Measurements from ENCODE around the gene RAC3. TPM values are rescaled to one million over a fixed set of nuclear protein-coding genes. Genes with fewer than 3 reads are reported as not detected.

The RAC3 gene
- total RNA-seq, 1 experiment from 2014 or later, result 24.8 TPM

- no peaks in the 10 kb centered on the region for H3K36me3 ChIP-seq (ENCODE audit: insufficient read depth, low read length, poor library complexity, severe bottlenecking)
- H3K9me3 ChIP-seq (ENCODE audit: low read depth, low read length, poor library complexity, severe bottlenecking), result no peaks in the 10 kb centered on the region
- no peak overlapping the region for H3K27ac ChIP-seq (ENCODE audit: low read depth, low read length, poor library complexity, severe bottlenecking)
- ChIA-PET POLR2A (ENCODE audit: low non-redundant PET) (no interaction called here), CTCF (no interaction called here)
- intact Hi-C loops (cut with micrococcal nuclease; ENCODE audit: unreplicated experiment), result loop anchor here (5.0 kb wide), 1 partner anchor 58 kb away; the partner anchor contains the start of gene FASN
- no peaks in the 10 kb centered on the region for H3K27me3 ChIP-seq (replicated peaks; ENCODE audit: insufficient read depth, low read depth, low read length, poor library complexity)
- no peak for DNase-seq (ENCODE audit: low spot score)
- no TSS peak for BruUV-seq (replicated peaks)
- H3K4me1 ChIP-seq (ENCODE audit: insufficient read depth, low read length, poor library complexity, severe bottlenecking), result peaks cover 11% of the 10 kb centered on the region
- TF ChIP-seq CTCF (conservative IDR thresholded peaks at IDR 0.05; ENCODE audit: low read depth, low read length) (no peak), EZH2 (IDR thresholded peaks at IDR 0.05; ENCODE audit: borderline replicate concordance, low read depth, low read length, poor library complexity, severe bottlenecking) (no peak)
- no peak overlapping the region for H3K4me3 ChIP-seq (ENCODE audit: low read depth, low read length, poor library complexity, severe bottlenecking)
Observed at GRCh38 chr17:82039695-82040299, 8.3 kb downstream of the RAC3 start.

GRCh38 chr17:82041144-82041814 is 9.8 kb downstream of the RAC3 start:
- intact Hi-C loops (cut with micrococcal nuclease; ENCODE audit: unreplicated experiment), result no loop called here
- POLR2A ChIA-PET (ENCODE audit: low non-redundant PET), result no interaction called here
- CTCF ChIA-PET, result interaction anchor here (0.7 kb wide), 1 partner anchor 10 kb away, joined by 4 read pairs; no protein-coding TSS in a partner anchor
- Histone ChIP-seq H3K4me1 (ENCODE audit: insufficient read depth, low read length, poor library complexity, severe bottlenecking) (peaks cover 5% of the 10 kb centered on the region), H3K27ac (ENCODE audit: low read depth, low read length, poor library complexity, severe bottlenecking) (no peak overlapping the region), H3K9me3 (ENCODE audit: low read depth, low read length, poor library complexity, severe bottlenecking) (no peaks in the 10 kb centered on the region), H3K4me3 (ENCODE audit: low read depth, low read length, poor library complexity, severe bottlenecking) (no peak overlapping the region), H3K36me3 (ENCODE audit: insufficient read depth, low read length, poor library complexity, severe bottlenecking) (no peaks in the 10 kb centered on the region), H3K27me3 (replicated peaks; ENCODE audit: insufficient read depth, low read depth, low read length, poor library complexity) (no peaks in the 10 kb centered on the region)
- no TSS peak for BruUV-seq (replicated peaks)
- TF ChIP-seq EZH2 (IDR thresholded peaks at IDR 0.05; ENCODE audit: borderline replicate concordance, low read depth, low read length, poor library complexity, severe bottlenecking) (no peak), CTCF (conservative IDR thresholded peaks at IDR 0.05; ENCODE audit: low read depth, low read length) (no peak)
- DNase-seq (ENCODE audit: low spot score), result no peak

GRCh38 chr17:82042649-82043048 is 11.2 kb downstream of the RAC3 start:
- no TSS peak for BruUV-seq (replicated peaks)
- CTCF ChIA-PET, result no interaction called here
- POLR2A ChIA-PET (ENCODE audit: low non-redundant PET), result no interaction called here

More at GRCh38 chr17:82042649-82043048, 11.2 kb downstream of the RAC3 start:
- no peak for TF ChIP-seq EZH2 (IDR thresholded peaks at IDR 0.05; ENCODE audit: borderline replicate concordance, low read depth, low read length, poor library complexity, severe bottlenecking)
- peaks cover 5% of the 10 kb centered on the region for H3K36me3 ChIP-seq (ENCODE audit: insufficient read depth, low read length, poor library complexity, severe bottlenecking)
- no peak overlapping the region for H3K27ac ChIP-seq (ENCODE audit: low read depth, low read length, poor library complexity, severe bottlenecking)
- H3K4me3 ChIP-seq (ENCODE audit: low read depth, low read length, poor library complexity, severe bottlenecking), result no peak overlapping the region
- intact Hi-C loops (cut with micrococcal nuclease; ENCODE audit: unreplicated experiment), result no loop called here
- DNase-seq (ENCODE audit: low spot score), result no peak
- no peaks in the 10 kb centered on the region for H3K9me3 ChIP-seq (ENCODE audit: low read depth, low read length, poor library complexity, severe bottlenecking)
- H3K27me3 ChIP-seq (replicated peaks; ENCODE audit: insufficient read depth, low read depth, low read length, poor library complexity), result no peaks in the 10 kb centered on the region
- no peaks in the 10 kb centered on the region for H3K4me1 ChIP-seq (ENCODE audit: insufficient read depth, low read length, poor library complexity, severe bottlenecking)
